Stimulated activated CD4-positive, alpha-beta T cell treated with anti-CD3 and anti-CD28 coated beads, Interleukin-4, amount 100 ng/mL, for 24 hours (primary cell): ENCODE data around the gene HTN1.
"Not testable (repeated sequence)": the region's sequence is repeated elsewhere in the genome, so short reads cannot be mapped to it uniquely, and the experiment has no call there.

Source experiments
- DNase-seq: peaks from one replicate; pipeline ENCODE4 v3.0.0-alpha.2; 2020

The HTN1 gene

GRCh38 chr4:70050138-70050537, at the start of gene HTN1:
HTN1 (plus strand) TSS chr4:70050438; CDS start chr4:70053077, 2,639 bp downstream.
- not testable (repeated sequence) for DNase-seq

- no peak for DNase-seq
Observed at GRCh38 chr4:70000711-70001110, 49.5 kb upstream of the HTN1 start.

- DNase-seq = no peak
Observed at GRCh38 chr4:70002507-70002906, 47.7 kb upstream of the HTN1 start.

GRCh38 chr4:70008771-70009170, 41.5 kb upstream of the HTN1 start:
- no peak for DNase-seq

GRCh38 chr4:70019006-70019405, 31.2 kb upstream of the HTN1 start:
- not testable (repeated sequence) for DNase-seq

GRCh38 chr4:70023218-70023617, 27.0 kb upstream of the HTN1 start:
- DNase-seq = no peak

- DNase-seq = no peak
Observed at GRCh38 chr4:70027011-70027410, 23.2 kb upstream of the HTN1 start.

GRCh38 chr4:70028159-70028558, 22.1 kb upstream of the HTN1 start, which contains the start of gene HTN3:
HTN3 (plus strand) TSS chr4:70028459; CDS start chr4:70030741, 2,282 bp downstream.
- DNase-seq = not testable (repeated sequence)

GRCh38 chr4:70037559-70037958, 12.7 kb upstream of the HTN1 start:
- not testable (repeated sequence) for DNase-seq

GRCh38 chr4:70039928-70040327, 10.3 kb upstream of the HTN1 start:
- DNase-seq = not testable (repeated sequence)

GRCh38 chr4:70041652-70042286, 8.5 kb upstream of the HTN1 start:
- no peak for DNase-seq

GRCh38 chr4:70056534-70056933, 6.3 kb downstream of the HTN1 start:
- DNase-seq = not testable (repeated sequence)

- DNase-seq = no peak
Observed at GRCh38 chr4:70057651-70058050, 7.4 kb downstream of the HTN1 start.

- no peak for DNase-seq
Observed at GRCh38 chr4:70059149-70059548, 8.9 kb downstream of the HTN1 start.

GRCh38 chr4:70062000-70062399, 11.8 kb downstream of the HTN1 start:
- no peak for DNase-seq

- no peak for DNase-seq
Observed at GRCh38 chr4:70080205-70080604, 30.0 kb downstream of the HTN1 start.

- no peak for DNase-seq
Observed at GRCh38 chr4:70099206-70099605, 49.0 kb downstream of the HTN1 start.
